GM18507 (cell line): ENCODE measurements around the gene ZNF648.
"Not testable (repeated sequence)": the region's sequence is repeated elsewhere in the genome, so short reads cannot be mapped to it uniquely, and the experiment has no call there.

Source experiments
- DNase-seq: peaks from one replicate; pipeline ENCODE4 v3.0.0; 2011; ENCODE audit warnings: low read depth; ENCODE audit not compliant: insufficient read length; ENCODE audit errors: extremely low spot score
- FAIRE-seq: peaks from 2 replicates; lab custom pipeline; 2011; peaks lifted over from hg19 to GRCh38; lab: Jason Lieb, UNC

Gene ZNF648

DNA sequence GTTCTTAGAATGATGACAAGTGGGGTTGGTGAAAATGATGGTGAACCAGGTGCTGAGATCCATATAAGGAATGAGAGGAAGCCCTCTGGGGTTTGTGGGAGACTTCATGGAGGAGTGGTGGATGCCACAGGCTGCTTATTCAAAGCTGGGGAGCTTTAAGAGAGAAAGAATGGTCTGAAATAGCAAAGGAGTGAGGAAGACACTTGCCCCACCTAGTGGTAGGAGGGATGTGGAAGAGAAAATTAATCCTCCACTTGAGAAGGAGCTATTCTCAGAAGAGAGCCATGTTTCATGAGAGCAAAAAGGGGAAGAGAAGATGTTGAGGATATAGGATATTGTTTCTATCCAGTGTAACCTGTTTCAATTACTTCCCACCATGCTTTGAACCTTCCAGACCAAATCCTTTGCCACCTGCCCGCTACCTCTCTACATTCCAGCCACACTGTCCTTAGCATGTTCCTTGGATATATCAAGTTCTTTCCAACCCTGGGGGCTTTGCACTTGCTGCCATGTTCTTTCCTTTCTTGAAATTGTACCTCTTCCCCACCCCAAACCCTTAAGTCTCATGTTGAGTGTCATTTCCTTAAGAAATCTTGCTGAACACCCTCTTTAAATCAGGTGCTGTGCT is 19.6 kb upstream of the ZNF648 start:
- DNase-seq (no peak), FAIRE-seq (peak; percentile 83)

DNA sequence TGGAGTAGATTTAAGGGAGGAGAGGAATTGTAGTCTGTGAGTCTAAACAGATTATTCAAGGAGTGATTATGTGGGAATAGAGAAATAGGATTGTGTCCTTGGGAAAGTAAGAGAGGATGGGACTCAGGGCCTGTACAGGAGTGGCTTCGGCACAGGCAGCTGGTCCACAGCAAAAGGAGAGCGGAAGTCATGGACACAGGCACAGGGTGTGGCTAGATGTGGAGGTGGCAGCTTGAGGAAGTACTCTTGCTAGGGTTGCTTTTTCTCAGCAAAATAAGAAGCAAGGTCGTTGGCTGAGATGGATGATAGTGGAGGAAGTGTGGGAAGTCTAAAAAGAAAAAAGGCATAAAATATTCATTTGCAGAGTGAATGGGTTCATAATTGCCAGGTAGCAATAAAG is 18.5 kb upstream of the ZNF648 start:
- FAIRE-seq (no peak), DNase-seq (no peak)

DNA sequence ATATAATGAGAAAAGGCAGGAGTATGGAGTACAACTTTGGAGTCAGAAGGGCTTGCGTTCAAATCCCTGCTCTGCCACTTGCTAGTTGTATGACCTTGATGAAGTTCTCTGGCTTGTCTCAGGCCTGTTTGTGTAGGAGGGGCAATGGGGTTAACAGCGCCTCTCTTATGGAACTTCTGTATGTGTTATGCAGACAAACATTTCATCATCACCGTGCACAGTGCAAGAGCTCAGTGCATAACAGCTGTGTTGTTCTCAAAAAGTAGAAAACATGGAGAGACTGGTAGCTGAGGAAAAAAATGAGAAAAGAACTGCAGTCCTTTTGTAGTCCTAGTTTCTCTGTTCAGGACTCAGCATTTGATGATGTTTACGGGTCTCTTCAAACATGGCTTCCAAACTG is 10.4 kb upstream of the ZNF648 start:
- DNase-seq, result no peak

DNA sequence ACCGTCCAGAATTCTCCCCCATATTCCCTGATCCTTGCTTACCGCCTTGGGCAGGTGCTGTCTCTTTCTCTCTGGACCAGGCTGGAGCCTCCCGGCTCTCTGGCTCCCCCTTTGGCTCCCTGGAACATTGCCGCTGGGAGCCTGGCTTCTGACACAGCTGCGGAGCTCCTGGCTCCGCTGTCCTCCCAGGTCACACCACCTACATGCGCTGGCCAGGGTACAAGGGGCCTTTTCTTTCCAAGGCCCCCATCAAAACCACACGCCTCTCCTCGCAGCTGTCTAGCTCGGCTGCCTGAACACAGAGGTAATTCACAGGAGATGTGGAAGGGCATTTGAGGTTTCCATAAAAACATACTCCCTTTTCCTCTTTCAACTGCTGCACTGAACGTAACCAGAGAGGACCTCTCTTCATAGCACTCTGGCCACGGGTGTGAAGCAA is 7.5 kb upstream of the ZNF648 start:
- FAIRE-seq (peak; percentile 59), DNase-seq (no peak)

More for the DNA sequence above, 10.4 kb upstream of the ZNF648 start:
- no peak for FAIRE-seq

DNA sequence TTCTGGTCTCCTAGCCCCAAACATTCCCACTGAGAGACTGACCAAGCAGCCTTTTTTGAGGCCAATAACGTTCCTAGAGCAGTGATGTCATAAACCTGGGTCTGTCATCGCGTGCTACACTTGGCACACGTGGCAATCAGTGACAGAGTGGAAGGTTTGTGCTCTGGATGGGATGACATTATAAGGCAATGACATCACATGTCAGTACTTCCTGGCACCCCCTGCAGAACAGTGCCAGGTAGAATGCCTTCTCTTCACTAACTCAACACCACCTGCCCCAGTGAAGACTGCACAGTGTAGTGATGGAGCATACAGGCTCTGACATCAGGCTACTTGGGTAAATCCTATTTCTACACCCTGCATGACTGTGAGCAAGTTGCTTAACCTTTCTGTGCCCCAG is 5.4 kb upstream of the ZNF648 start:
- FAIRE-seq (no peak), DNase-seq (no peak)

DNA sequence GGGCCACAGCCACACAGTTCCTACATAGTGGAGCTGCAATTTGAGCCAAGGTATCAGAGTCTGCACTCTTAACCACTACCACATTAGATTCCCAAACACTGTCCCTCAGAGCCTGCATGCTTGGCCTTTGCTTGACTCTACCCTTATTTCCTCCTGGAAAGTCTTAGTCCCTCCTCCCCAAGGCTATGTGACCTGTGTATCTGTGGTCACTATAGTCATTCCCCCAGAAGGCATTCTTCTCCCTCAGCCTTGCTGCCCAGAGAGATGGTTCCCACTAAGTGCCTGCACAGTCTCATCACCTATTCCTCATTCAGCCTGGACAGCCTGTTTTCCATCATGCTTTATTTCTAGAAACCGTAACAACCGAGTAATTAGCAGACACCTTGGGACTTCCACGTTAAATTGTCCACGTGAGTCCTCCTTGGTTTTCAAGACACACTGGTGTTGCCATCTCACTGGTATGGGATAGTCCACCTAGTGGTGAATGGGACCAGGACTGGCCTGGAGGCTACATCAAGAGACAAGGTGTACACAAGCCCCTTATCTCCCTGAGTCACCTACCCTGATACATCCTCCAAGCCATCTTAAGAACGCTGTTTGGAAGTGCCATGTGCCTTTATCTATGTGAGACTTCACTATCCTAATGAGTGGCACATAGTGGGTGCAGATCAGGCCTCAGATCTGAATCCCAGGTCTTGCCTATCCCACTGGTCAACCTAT is 3.8 kb upstream of the ZNF648 start:
- FAIRE-seq, result no peak
- no peak for DNase-seq

DNA sequence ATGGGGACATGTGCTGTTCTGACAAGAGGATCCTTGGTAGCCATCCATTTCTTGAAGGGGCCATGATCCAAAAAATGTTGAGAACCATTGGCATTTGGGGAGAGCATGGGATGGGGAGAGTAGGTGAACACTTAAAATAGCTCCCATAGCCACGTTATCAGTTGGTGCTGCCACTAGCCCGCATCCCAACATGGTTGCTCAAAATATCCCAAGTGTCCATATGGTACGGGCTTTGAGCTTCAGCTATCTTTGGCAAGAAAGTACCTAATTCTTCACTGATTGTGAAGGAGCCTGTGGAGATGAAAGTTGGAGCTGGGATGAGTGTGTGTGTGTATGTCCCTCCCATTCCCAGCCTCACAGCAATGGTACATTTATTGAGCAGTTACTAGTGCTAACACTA is 3.1 kb upstream of the ZNF648 start:
- no peak for DNase-seq
- no peak for FAIRE-seq

DNA sequence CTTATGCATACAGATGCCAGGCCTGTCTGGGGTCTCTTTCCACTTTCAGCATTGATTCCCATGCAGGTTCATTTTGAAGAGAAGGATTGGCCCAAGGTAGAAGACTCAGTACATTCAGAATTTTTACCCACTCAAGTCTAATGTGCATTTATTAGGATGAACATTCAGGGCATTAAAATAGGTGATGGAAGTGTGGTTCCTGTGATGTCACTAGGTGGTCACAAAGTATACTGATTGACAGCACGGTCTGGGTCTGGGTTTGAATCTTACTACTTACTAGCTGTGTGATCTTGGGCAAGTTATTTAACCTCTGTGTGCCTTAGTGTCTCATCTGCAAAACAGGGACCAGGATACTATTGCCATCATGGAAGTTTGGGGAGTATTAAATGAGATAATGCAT is 711 bp upstream of the ZNF648 start:
- FAIRE-seq, result no peak

DNA sequence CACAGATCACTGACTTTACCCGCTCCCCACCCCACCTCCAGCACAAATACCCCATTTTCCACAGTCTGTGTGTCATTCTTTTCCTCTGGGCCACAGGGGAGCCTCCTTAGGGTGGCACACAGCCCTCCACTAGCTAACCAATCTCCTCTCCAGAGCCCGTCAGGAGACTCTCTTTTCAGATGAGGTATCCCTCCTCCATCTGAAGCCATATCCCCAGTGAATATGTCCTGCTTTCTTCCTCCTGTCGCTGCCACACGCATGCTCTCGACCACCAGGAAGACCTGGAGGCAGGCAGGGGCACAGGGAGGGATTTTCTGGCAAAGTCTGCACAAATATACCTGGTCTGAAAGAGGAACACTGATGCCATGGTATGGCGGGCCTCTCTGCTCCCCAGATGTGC is 635 bp downstream of the ZNF648 start:
- no peak for DNase-seq
- FAIRE-seq, result no peak

More for the DNA sequence above, 711 bp upstream of the ZNF648 start:
- DNase-seq, result no peak

DNA sequence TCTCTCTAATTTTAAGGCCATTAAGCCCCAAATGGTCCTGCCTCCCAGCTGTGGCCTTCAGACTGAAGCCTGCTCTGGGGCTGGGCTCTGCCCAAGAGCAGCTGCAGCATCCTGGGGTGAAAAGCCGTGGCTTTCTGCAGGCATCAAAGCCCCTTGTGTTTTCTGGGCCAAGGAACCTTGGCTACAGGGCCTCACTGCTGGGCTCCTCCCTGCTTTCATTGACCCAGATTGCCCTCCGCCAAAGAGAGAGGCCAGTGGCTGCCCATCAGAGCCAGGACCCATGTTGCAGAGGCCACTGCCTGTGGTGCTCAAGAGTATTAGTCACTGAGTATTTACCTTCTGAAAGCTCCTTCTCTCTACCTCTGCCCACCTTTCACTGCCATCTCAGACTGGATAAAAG is 1.6 kb downstream of the ZNF648 start:
- FAIRE-seq, result no peak
- DNase-seq, result no peak

DNA sequence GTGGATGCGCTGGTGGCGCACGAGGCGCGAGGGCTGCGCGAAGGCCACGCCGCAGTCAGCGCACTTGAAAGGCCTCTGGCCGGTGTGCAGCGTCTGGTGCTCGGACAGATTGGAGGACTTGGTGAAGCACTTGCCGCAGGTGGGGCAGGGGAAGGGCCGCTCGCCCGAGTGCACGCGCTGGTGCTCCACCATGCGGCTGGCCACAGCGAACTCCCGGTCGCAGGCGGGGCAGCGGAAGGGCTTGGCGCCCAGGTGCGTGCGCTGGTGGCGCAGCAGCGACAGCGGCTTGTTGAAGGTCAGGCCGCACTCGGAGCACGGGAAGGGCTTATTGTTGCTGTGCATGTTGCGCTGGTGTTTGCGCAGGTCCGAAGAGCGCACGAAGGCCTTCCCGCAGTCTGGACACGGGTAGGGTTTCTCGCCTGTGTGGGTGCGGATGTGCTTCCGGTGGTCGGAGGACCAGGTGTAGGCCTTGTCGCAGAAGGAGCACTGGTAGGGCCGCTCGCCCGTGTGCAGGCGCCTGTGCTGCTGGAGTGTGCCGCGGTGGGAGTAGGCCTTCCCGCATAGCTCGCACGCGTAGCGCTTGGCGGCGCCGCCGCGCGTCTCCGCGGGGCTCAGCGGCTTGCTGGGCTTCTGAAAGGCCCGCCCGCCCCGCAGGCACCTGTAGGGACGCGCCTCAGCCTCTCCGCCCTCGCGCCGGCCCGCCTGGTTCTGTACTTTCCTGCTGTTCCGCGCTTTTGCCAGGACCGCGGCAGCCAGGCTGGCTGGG is 4.7 kb downstream of the ZNF648 start:
- FAIRE-seq (no peak), DNase-seq (no peak)

DNA sequence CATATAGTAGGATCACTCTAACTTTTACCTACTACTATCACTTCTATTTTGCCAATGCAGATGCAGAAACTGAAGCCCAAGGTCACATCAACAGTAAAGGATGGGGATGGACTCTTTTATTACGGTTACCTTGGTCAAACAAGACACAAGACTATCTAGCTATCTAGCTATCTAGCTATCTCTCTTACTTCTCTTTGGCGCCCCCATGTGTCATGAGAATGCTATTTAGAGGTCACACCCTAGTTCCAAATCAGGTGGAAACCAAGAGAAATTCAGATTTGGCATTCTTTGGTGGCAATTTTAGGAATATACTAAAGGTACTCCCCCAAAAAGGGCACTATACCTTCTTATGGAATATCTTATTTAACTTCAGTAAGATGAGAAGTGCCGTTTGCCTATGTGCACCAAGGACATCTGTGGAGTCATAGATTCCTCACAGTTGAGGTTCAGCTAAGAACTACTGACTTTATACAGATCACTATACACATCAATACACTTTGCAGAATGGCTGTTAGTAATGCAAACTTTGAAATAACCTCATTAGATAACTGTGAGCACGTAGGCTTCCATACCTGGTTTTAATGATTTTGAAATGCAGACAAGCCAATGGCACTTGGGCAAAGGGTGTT is 6.7 kb downstream of the ZNF648 start:
- FAIRE-seq (peak; percentile 78), DNase-seq (no peak)

DNA sequence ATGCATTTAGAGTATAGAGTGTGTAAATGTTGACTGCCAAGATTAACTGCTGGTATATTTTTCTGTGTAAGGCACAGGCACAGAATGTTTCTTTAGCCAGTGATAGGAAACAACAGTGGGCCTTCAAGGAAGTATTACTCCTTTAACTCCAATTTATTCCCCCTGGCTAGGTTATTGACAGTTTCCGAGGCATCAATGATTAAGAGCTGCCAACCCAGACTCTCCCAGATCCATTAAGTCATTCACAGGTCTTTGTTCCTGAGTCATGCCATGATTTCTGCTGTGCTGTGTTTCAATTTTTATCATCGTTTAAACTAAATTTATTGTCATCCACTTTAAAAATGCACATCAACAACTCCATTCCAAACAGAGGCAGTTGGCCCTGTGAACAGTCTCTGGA is 9.2 kb downstream of the ZNF648 start:
- DNase-seq, result no peak

DNA sequence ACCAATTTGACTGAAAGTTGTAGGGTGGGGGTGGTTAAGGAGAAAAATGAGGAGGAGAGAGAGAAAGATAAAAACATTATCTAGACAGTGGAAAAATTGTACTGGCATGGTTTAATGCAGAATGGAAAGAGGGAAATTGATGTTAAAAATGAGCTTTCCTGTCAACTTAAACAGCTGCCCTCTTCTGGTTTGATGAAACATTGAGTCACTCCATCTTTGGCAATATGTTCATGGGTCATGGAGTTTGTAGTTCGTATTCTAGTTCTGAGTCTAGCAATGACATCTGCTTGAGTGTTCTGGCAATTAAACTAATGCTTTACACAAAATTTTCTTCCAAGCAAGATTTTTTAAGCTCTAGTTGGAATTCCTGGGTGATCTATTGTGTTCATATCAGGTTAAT is 9.6 kb downstream of the ZNF648 start:
- DNase-seq, result no peak
- no peak for FAIRE-seq

More for the DNA sequence above, 9.2 kb downstream of the ZNF648 start:
- FAIRE-seq, result no peak

DNA sequence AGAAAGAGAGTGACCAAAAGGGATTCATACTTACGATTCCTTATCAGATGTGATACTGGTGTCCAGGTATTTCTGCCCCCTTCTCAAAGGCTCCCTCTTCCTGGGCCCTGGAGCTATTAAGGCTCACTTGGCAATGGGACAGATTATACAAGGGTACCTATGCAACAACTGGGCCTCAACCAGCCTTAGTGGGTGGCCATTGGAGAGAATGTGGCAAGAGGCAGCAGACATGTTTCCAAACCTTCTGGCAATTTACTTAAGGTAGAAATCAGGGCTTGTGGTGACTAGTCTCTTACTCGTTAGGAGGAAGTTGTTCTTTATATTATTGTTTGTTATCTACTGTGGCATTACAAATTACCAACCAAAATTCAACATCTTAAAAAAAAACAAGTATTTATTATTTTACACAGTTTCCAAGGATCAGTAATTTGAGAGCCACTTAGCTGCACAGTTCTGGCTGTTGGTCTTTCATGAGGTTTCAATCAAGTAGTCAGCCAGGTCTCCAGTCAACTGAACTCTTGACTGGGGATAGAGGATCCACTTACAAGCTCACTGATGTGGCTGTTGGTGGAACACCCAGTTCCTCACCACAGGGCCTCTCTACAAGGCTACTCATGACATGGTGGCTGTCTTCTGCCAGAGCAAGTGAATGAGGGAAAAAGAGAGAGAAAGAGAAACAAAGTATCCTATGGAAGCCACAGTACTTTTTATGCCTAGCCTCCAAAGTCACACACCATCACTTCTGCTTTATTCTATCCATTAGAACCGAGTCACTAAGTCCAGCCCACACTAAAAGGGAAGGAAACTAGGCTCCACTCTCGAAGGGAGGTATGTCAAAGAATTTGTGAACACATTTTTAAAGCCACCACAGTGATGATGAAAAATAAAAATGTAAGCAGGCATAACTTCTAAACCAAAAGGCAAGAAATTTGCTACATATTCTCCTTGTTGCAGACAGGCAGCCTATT is 10.7 kb downstream of the ZNF648 start:
- no peak for DNase-seq
- no peak for FAIRE-seq

DNA sequence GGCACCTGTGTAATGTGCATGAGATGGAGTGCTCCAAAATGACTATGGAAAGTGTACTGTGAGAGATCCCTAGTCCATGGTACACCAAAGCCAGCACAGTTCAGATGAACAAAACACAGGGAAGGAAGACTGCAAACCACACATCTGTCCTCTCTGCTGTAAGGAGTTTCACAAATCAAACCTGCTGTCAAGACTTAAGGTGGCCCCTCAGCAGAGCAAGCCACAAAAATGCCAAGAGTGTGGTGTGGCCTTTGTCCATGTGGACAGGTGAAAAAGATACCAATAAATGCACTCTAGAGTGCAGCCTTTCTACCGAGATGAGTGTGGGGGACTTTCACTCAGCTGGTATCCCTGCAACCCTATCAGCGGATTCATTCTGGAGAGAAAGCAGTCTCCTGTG is 12.9 kb downstream of the ZNF648 start:
- FAIRE-seq (no peak), DNase-seq (no peak)

DNA sequence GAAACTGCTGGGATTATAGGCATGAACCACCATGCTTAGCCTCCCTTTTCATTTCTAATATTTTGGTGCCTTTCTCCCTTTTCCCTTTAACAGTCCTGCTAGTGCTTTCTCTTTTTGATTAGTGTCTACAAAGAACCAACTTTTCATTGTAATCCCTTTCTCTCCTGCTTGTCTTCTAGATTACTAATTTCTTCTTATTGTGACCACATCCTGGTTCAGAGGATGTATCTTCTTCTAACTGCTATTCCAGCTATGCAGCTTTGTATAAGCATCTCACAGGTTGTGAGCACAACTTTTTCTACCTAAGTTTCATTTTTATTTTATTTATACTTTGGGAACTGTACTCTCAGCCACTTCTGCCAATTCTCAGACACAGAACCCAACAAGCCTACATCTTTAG is 14.7 kb downstream of the ZNF648 start:
- DNase-seq (no peak), FAIRE-seq (peak; percentile 18)

DNA sequence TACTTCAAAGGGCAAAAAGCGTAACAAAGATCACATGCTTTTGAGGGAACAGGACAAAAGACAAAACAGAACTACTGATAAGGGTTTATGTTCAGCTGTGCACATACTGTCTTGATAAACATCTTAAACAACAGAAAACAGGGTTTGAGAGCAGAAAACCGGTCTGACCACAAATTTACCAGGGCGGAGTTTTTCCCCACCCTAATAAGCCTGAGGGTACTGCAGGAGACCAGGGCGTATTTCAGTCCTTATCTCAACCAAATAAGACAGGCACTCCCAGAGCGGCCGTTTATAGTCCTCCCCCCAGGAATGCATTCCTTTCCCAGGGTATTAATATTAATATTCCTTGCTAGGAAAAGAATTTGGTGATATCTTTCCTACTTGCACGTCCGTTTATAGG is 16.0 kb downstream of the ZNF648 start:
- not testable (repeated sequence) for DNase-seq, FAIRE-seq

DNA sequence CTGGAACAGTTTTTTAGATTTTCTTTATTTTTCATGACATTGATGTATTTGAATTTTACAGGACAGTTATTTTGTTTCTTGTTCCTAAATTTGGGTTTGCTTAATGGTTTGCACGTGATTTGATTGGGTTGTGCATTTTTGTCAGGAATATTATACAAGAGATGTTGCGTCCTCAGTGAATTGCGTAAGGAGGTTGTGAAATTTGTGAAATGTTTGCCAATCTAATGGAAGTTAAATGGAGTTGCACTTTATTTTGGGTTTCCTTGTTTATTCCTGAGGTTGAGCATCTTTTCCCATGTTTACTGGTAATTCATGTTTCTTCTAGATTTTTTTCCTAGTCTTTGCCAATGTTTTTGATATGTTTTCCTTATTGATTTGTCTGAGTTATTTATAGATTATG is 19.9 kb downstream of the ZNF648 start:
- no peak for DNase-seq
- no peak for FAIRE-seq
